Esophagus squamous epithelium (tissue), 5 donors: ENCODE data around the gene MYO1B. TPM values are rescaled to one million over a fixed set of nuclear protein-coding genes. Genes with fewer than 3 reads are reported as not detected.

Source experiments
- DNase-seq: peaks from one replicate; lab custom pipeline; 2025; lab: John Stamatoyannopoulos, UW
- H3K27ac ChIP-seq, 4 donors: fragments of 200-600 bp; sonication (generic); one replicate each; pipeline ENCODE4 v1.5.1; 2016 to 2019; ENCODE audit warnings: mild to moderate bottlenecking in 1 of 4
- H3K27me3 ChIP-seq, 4 donors: fragments of 200-600 bp; sonication (generic); 1 replicate in 3 of 4; 2 replicates in 1 of 4; pipeline versions ENCODE4 v1.5.1 to v1.6.0; 2017 to 2021; ENCODE audit warnings: antibody characterized with exemption in 1 of 4
- H3K36me3 ChIP-seq, 3 donors: fragments of 200-600 bp; sonication (generic); one replicate each; pipeline ENCODE4 v1.5.1; 2016 to 2019
- H3K4me1 ChIP-seq, 3 donors: fragments of 200-600 bp; sonication (generic); one replicate each; pipeline ENCODE4 v1.5.1; 2017 to 2019
- H3K4me3 ChIP-seq, 4 donors: fragments of 200-600 bp; sonication (generic); 1 replicate in 3 of 4; 2 replicates in 1 of 4; pipeline ENCODE4 v1.5.1; 2016 to 2019; ENCODE audit warnings: mild to moderate bottlenecking in 2 of 4, moderate library complexity in 1 of 4
- H3K9me3 ChIP-seq, 3 donors: fragments of 200-600 bp; sonication (generic); one replicate each; pipeline ENCODE4 v1.5.1; 2016 to 2019
- POLR2A ChIP-seq, 4 donors: fragments of 450-650 bp; IDR thresholded peaks; one replicate each; pipeline ENCODE4 v1.6.1; 2017; ENCODE audit warnings: antibody characterized with exemption in 4 of 4, mild to moderate bottlenecking in 4 of 4, moderate library complexity in 3 of 4
- WGBS, 2 donors: methylation state at CpG; one replicate each; pipeline ENCODE4 v1.1.5; 2018; 5-methylcytosine and 5-hydroxymethylcytosine counted together
- intact Hi-C: fragments of 100-400 bp; cut with DNase I; formaldehyde crosslinking; loops from one replicate; pipeline ENCODE4 v1.15.0; 2022
- total RNA-seq, 4 donors: library from RNA; depleted of rRNA; stranded (reverse); fragments of >200 nt; gene quantifications; one replicate each; pipeline ENCODE4 v1.1.0, GENCODE V29; 2016
- TF ChIP-seq, protein P1 (sequence below), 6 experiments: fragments of 450-650 bp in 4 of 6; fragments of 200-600 bp in 2 of 6; sonication (generic) in 2 of 6; IDR thresholded peaks; one replicate each; pipeline ENCODE4 v1.5.1; 2016 to 2019; ENCODE audit warnings: antibody characterized with exemption in 6 of 6, mild to moderate bottlenecking in 4 of 6, moderate library complexity in 4 of 6
- donor health status: DM: yes; HTN: yes; CAD: no.

The MYO1B gene
- total RNA-seq, 4 donors from 2014 or later = 24.6 to 152 (median 37.5) TPM

DNA sequence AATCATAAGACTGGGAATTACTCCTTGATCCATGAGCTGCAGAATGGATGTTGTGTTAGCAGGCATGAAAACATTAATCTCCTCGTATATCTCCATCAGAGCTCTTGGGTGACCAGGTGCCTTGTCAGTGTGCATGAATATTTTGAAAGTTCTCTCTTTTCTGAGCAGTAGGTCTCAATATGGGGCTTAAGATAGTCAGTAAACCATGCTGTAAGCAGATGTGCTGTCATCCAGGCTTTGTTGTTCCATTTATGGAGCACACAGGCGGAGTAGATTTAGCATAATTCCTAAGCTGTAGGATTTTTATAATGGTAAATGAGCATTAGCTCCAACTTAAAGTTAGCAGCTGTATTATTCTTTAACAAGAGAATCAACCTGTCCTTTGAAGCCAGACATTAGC lies 160.3 kb downstream of the MYO1B start:
- no peak overlapping the region for H3K27ac ChIP-seq
- no peak for TF ChIP-seq POLR2A (IDR thresholded peaks at IDR 0.05)
- TF ChIP-seq, protein P1, sequence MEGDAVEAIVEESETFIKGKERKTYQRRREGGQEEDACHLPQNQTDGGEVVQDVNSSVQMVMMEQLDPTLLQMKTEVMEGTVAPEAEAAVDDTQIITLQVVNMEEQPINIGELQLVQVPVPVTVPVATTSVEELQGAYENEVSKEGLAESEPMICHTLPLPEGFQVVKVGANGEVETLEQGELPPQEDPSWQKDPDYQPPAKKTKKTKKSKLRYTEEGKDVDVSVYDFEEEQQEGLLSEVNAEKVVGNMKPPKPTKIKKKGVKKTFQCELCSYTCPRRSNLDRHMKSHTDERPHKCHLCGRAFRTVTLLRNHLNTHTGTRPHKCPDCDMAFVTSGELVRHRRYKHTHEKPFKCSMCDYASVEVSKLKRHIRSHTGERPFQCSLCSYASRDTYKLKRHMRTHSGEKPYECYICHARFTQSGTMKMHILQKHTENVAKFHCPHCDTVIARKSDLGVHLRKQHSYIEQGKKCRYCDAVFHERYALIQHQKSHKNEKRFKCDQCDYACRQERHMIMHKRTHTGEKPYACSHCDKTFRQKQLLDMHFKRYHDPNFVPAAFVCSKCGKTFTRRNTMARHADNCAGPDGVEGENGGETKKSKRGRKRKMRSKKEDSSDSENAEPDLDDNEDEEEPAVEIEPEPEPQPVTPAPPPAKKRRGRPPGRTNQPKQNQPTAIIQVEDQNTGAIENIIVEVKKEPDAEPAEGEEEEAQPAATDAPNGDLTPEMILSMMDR (IDR thresholded peaks at IDR 0.05) = no peak
- no peaks in the 10 kb centered on the region for H3K4me1 ChIP-seq
- WGBS, 2 donors = 89% methylated on average over 2 of the region's 2 CpGs
- intact Hi-C loops = no loop called here
- H3K36me3 ChIP-seq = peaks cover 0 to 33% (median 0%) of the 10 kb centered on the region in 3 donors
- no peak overlapping the region for H3K4me3 ChIP-seq
- H3K27me3 ChIP-seq = no peaks in the 10 kb centered on the region
- DNase-seq = no peak
- no peaks in the 10 kb centered on the region for H3K9me3 ChIP-seq

DNA sequence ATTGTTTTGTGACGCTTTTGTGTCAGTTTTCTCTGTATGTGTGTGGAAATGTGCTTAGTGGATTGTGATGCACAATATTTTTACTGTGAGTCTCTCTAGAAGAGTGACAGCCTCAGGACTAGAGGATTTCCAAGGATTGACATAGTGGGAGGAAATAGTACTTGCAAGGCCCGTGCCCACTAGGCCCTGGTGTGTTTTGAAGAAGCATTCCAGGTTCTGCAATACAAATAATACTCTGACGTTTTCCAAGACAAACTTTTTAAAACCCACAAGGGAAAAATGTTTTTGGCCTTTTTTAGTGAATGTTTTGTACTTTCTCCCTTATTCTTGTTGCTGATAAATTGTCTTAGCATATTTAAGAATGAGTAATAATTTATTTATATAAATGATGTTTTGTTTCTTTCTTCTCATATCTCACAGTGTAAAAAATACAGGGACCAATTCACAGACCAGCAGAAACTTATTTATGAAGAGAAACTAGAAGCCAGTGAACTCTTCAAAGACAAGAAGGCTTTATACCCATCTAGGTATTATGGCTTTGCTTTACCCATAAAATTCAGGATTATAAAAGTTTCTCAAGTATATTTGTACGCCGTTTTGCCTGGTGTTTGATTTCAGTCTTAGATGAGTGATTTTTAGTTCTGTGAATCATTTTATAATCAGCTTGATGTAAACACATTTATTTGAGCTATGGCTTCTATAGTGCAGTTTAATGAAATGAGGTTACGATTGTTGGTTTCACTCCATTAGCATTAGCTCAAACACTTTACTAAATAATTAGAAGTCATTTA lies 165.6 kb downstream of the MYO1B start:
- no peak for TF ChIP-seq POLR2A (IDR thresholded peaks at IDR 0.05)
- Histone ChIP-seq H3K27me3 (no peaks in the 10 kb centered on the region), H3K4me3 (no peak overlapping the region), H3K27ac (no peak overlapping the region), H3K4me1 (no peaks in the 10 kb centered on the region), H3K36me3 (peaks cover 0 to 26% (median 0%) of the 10 kb centered on the region in 3 donors), H3K9me3 (no peaks in the 10 kb centered on the region)
- DNase-seq = no peak
- 71 to 85% methylated on average over 6 of the region's 6 CpGs for whole genome bisulfite sequencing, 2 donors
- intact Hi-C loops = no loop called here

DNA sequence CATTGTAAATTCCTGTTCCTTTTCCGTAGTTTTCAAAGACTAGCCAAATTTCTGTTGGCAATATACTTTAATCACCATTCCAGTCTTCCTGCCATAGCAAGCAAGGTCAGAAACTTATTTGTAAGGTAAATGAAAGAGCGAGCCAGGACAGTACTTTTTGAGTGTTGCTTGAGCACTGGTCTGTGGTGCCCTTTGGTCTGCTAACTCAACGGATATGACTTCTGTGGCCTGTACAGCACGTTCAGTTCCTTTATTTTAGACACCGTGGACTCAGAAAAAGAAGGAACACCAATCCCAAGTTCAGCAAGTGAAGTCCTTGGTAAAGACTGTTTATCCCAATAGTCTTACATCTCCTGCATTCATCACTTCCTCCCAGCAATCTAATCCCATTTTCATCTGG lies 166.3 kb downstream of the MYO1B start:
- H3K4me3 ChIP-seq = no peak overlapping the region
- H3K27ac ChIP-seq = no peak overlapping the region
- WGBS, 2 donors = 54 to 55% methylated on average over 5 of the region's 5 CpGs
- DNase-seq = no peak
- no peaks in the 10 kb centered on the region for H3K4me1 ChIP-seq
- H3K27me3 ChIP-seq = no peaks in the 10 kb centered on the region
- no peaks in the 10 kb centered on the region for H3K9me3 ChIP-seq
- H3K36me3 ChIP-seq = peaks cover 0 to 32% (median 0%) of the 10 kb centered on the region in 3 donors
- intact Hi-C loops = no loop called here
- no peak for TF ChIP-seq POLR2A (IDR thresholded peaks at IDR 0.05)
- TF ChIP-seq, protein P1 (IDR thresholded peaks at IDR 0.05) = no peak

DNA sequence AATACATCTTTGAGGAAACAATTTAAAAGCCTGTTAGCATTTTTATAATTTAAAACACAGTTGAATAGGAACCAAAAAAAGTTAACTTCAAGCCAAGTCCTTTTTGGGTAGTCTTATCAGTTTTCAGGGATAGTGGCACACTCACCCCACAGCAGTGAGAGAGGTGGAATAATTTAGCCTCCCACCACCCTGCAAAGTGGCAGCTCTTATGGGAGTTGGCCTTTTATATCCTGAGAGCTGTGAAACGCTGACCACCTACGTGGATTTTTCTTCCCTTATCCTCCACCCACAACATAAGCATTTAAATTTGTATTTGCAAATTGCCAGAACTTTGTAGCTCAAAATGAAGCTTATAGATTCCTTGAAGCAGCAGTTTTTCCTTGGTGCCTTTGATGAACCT lies 167.1 kb downstream of the MYO1B start:
- Histone ChIP-seq H3K36me3 (peaks cover 0 to 37% (median 0%) of the 10 kb centered on the region in 3 donors), H3K4me3 (no peak overlapping the region), H3K27ac (no peak overlapping the region), H3K9me3 (no peaks in the 10 kb centered on the region), H3K27me3 (no peaks in the 10 kb centered on the region), H3K4me1 (no peaks in the 10 kb centered on the region)
- DNase-seq = no peak
- intact Hi-C loops = no loop called here
- WGBS, 2 donors = 78 to 82% methylated on average over 2 of the region's 2 CpGs
- no peak for TF ChIP-seq POLR2A (IDR thresholded peaks at IDR 0.05)
- TF ChIP-seq, protein P1 (IDR thresholded peaks at IDR 0.05) = no peak

DNA sequence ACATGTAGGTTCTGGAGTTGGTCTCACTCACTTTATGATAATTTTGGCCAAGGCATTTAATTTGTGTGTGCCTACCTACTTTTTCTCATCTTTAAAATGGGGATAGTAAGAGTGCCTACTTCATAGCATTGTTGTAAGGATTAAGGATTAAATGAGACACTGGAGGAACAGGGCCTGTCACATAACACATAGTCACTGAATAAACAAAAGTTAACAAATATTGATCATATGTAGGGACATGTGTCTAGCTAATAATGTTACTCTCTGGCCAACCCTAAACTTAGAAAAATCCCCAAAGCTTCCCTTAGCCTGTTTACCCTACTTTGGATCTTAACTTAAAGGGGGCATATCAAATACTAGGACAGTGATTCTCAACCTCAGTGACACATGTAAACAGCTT lies 169.9 kb downstream of the MYO1B start:
- TF ChIP-seq, protein P1 (IDR thresholded peaks at IDR 0.05) = no peak
- no peak for TF ChIP-seq POLR2A (IDR thresholded peaks at IDR 0.05)
- Histone ChIP-seq H3K9me3 (no peaks in the 10 kb centered on the region), H3K27ac (no peak overlapping the region), H3K27me3 (no peaks in the 10 kb centered on the region), H3K4me3 (no peak overlapping the region), H3K36me3 (peaks cover 0 to 26% (median 0%) of the 10 kb centered on the region in 3 donors), H3K4me1 (no peaks in the 10 kb centered on the region)
- DNase-seq = no peak
- intact Hi-C loops = no loop called here
